GDM1 (cell line): ENCODE measurements around the gene AK2.

Experiments used
- DNase-seq: peaks from one replicate; lab custom pipeline; 2025; lab: John Stamatoyannopoulos, UW

AK2 gene

GRCh38 chr1:32972814-32973428 is 63.8 kb downstream of the AK2 start:
- no peak for DNase-seq

- DNase-seq, result no peak
Measured at GRCh38 chr1:32971576-32971975, 65.1 kb downstream of the AK2 start.

GRCh38 chr1:32971156-32971555 is 65.5 kb downstream of the AK2 start:
- DNase-seq, result no peak

- DNase-seq, result no peak
Measured at GRCh38 chr1:32969566-32969965, 67.1 kb downstream of the AK2 start.

- no peak for DNase-seq
Measured at GRCh38 chr1:32967888-32968568, 68.7 kb downstream of the AK2 start.

GRCh38 chr1:32966900-32967299 is 69.8 kb downstream of the AK2 start:
- DNase-seq, result no peak

- DNase-seq, result no peak
Measured at GRCh38 chr1:32965251-32965747, 71.4 kb downstream of the AK2 start.

- DNase-seq, result peak; percentile 94
Measured at GRCh38 chr1:32964461-32965250, 72.0 kb downstream of the AK2 start, which contains the start of gene RNF19B. Gene RNF19B, minus strand, starts transcription at chr1:32964809. Its CDS starts 124 bp downstream, at chr1:32964685.

GRCh38 chr1:32963746-32964460 is 72.8 kb downstream of the AK2 start:
- peak; percentile 39 for DNase-seq

GRCh38 chr1:32962248-32962896 is 74.3 kb downstream of the AK2 start:
- DNase-seq, result no peak

GRCh38 chr1:32960819-32961355 is 75.8 kb downstream of the AK2 start:
- DNase-seq, result no peak

- DNase-seq, result no peak
Measured at GRCh38 chr1:32960342-32960741, 76.3 kb downstream of the AK2 start.

GRCh38 chr1:32958827-32959226 is 77.9 kb downstream of the AK2 start:
- DNase-seq, result no peak
